NCI-H1092 treated with DMSO at 0.1 percent for 48 hours (cell line): ENCODE data around the gene SLC22A23.

Experiments used
- DNase-seq: peaks from one replicate; lab custom pipeline; 2025; lab: John Stamatoyannopoulos, UW

Gene SLC22A23

DNA sequence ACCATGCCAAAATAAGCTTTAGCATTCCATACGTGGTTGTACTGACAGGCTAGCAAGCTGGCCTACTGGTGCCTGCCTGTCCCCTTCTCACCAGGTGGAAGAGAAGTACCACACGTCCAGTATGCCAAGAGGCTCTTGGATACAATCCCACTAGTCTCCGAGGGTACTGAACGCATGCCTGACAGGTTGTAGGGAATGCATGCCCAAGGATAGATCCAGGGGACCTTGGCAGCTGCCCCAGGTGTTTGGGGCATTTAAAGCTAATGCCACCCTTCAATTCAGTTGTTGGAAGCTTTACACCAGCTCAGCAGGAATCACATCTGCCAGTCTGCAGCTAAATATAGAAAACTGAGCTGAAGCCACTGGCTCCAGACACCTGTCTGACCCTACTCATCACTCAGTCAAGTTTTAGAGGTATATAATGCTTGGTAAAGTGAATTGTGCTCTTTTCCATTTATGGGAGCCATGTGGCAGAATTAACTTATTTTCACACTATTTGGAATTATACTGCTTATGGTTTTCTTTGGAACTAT lies 234.3 kb downstream of the SLC22A23 start:
- peak; percentile 41 for DNase-seq

DNA sequence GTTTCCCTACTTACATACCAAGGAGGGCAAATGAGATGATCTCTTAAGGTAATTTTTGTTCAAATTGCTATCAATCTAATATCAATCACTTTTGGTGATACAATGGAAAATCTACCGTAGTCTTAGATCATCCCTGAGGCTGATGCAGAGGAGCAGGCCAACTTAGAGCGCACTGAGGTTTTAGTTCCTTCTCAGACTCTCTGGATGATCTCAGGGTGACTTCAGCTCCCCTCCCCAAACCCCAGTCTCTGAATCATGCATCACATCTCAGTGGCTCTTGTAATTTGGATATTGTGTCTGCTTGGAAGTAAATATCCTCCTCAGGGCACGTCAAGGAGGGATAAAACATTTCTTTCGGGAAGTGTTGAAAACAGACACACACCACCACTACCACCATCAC lies 235.3 kb downstream of the SLC22A23 start:
- DNase-seq: no peak

DNA sequence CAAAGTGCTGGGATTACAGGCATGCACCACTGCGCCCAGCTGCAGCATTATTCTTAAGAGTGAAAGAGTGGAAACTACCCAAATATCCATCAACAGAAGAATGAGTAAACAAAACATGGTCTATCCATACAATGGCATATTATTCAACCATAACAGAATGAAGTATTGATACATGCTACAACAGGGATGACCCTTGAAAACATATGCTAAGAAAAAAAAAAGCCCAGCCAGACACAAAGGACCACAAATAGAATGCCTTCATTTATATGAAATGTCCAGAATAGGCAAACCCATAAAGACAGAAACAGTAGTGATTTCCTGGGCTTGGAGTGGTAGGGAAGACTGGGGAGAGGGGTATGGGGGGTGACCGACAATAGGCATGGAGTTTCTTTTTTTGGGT lies 236.5 kb downstream of the SLC22A23 start:
- no peak for DNase-seq
